Breast epithelium (tissue), 4 donors: ENCODE results near the gene TMEM179B. TPM values are rescaled to one million over a fixed set of nuclear protein-coding genes. Genes with fewer than 3 reads are reported as not detected.
A peak's percentile ranks its signal among the peaks of the same experiment; 100 is the strongest.

ENCODE experiments used
- DNase-seq, 2 donors: peaks; one replicate each; pipeline ENCODE4 v3.0.0-alpha.2; 2019; ENCODE audit warnings: low spot score in 2 of 2
- H3K27ac ChIP-seq, 2 donors: fragments of 200-600 bp; sonication (generic) in 1 of 2; one replicate each; pipeline ENCODE4 v1.5.1; 2016 to 2019; ENCODE audit warnings: mild to moderate bottlenecking in 1 of 2
- H3K27me3 ChIP-seq, 2 donors: fragments of 200-600 bp; sonication (generic) in 1 of 2; one replicate each; pipeline versions ENCODE4 v1.5.1 to v1.6.0; 2017 to 2019; ENCODE audit warnings: control low read depth in 1 of 2, mild to moderate bottlenecking in 1 of 2
- H3K36me3 ChIP-seq: fragments of 200-600 bp; one replicate; pipeline ENCODE4 v1.5.1; 2019
- H3K4me1 ChIP-seq, 2 donors: fragments of 200-600 bp; sonication (generic); one replicate each; pipeline ENCODE4 v1.5.1; 2016 to 2019; ENCODE audit warnings: control low read depth in 1 of 2
- H3K4me3 ChIP-seq, 3 donors: fragments of 200-600 bp; sonication (generic); 1 replicate in 2 of 3; 2 replicates in 1 of 3; pipeline ENCODE4 v1.5.1; 2016 to 2019; ENCODE audit warnings: mild to moderate bottlenecking in 3 of 3, moderate library complexity in 2 of 3
- H3K9me3 ChIP-seq, 2 donors: fragments of 200-600 bp; sonication (generic) in 1 of 2; one replicate each; pipeline ENCODE4 v1.5.1; 2016 to 2019; ENCODE audit warnings: control low read depth in 1 of 2
- CTCF ChIP-seq, 3 donors: fragments of 450-650 bp; IDR thresholded peaks; one replicate each; pipeline ENCODE4 v1.5.1; 2016 to 2017; ENCODE audit warnings: antibody characterized with exemption in 3 of 3, mild to moderate bottlenecking in 3 of 3, moderate library complexity in 3 of 3
- POLR2A ChIP-seq: fragments of 450-650 bp; IDR thresholded peaks from one replicate; pipeline ENCODE4 v1.6.1; 2016; ENCODE audit warnings: antibody characterized with exemption, mild to moderate bottlenecking, moderate library complexity
- POLR2AphosphoS5 ChIP-seq, 3 donors: sonication (generic); formaldehyde crosslinking; IDR thresholded peaks; one replicate each; pipeline ENCODE4 v1.6.1; 2017; ENCODE audit warnings: antibody characterized with exemption in 3 of 3
- intact Hi-C: fragments of 100-400 bp; cut with DNase I; formaldehyde crosslinking; loops from one replicate; pipeline ENCODE4 v1.15.1; 2023; ENCODE audit warnings: low total_unique reads
- total RNA-seq, 3 donors: library from RNA; depleted of rRNA; stranded (reverse); fragments of >200 nt; gene quantifications; one replicate each; pipeline ENCODE4 v1.1.0, GENCODE V29; 2016

TMEM179B gene
- total RNA-seq, 3 donors from 2014 or later, result 61.4 to 66.9 (median 64.9) TPM

GRCh38 chr11:62839050-62839945, 52.1 kb downstream of the TMEM179B start, which contains the start of gene WDR74:
TSS of gene WDR74 (minus strand) at chr11:62839590. CDS start at chr11:62839570, 20 bp downstream.
- intact Hi-C loops, result loop anchor here (10.0 kb wide), 1 partner anchor 54 kb away; the partner anchor contains the start of gene TMEM179B
- peak; percentile 92 to 99 (median 98) for TF ChIP-seq POLR2AphosphoS5 (IDR thresholded peaks at IDR 0.05)
- peak; percentile 85 for TF ChIP-seq POLR2A
- no peak for TF ChIP-seq CTCF (IDR thresholded peaks at IDR 0.05)

More at GRCh38 chr11:62839050-62839945, 52.1 kb downstream of the TMEM179B start, which contains the start of gene WDR74:
- Histone ChIP-seq H3K9me3 (no peaks in the 10 kb centered on the region), H3K27ac (peak within 1 kb of the TSS; percentile 96 to 99), H3K36me3 (no peaks in the 10 kb centered on the region), H3K4me3 (peak within 1 kb of the TSS; percentile 68 to 99 (median 91)), H3K4me1 (peaks cover 0 to 7% of the 10 kb centered on the region in 2 donors), H3K27me3 (no peaks in the 10 kb centered on the region)
- peak; percentile 86 to 90 for DNase-seq

Other genes starting within 250 kb of the TMEM179B start
- gene AHNAK, start 240.6 kb upstream of the TMEM179B start, total RNA-seq, result 1,000 to 10,000 TPM in 2 of 3 donors, 100 to 1,000 TPM in 1; 636 to 1,393 (median 1,040) TPM
- gene EEF1G, start 213.5 kb upstream of the TMEM179B start, total RNA-seq, result 1,000 to 10,000 TPM; 1,312 to 1,961 (median 1,794) TPM
- 10 to 100 TPM in 2 of 3 donors, 1 to 10 TPM in 1; 7.7 to 12.1 (median 10.7) TPM for gene TUT1, start 195.9 kb upstream of the TMEM179B start, total RNA-seq
- 10 to 100 TPM; 61.3 to 92.8 (median 85.5) TPM for gene MTA2, start 185.5 kb upstream of the TMEM179B start, total RNA-seq
- 10 to 100 TPM; 34.7 to 58.7 (median 35.7) TPM for gene EML3, start 174.6 kb upstream of the TMEM179B start, total RNA-seq
- gene ROM1, start 174.1 kb upstream of the TMEM179B start, total RNA-seq, result 10 to 100 TPM in 2 of 3 donors, 1 to 10 TPM in 1; 8.5 to 11.5 (median 11.0) TPM
- gene B3GAT3, start 165.4 kb upstream of the TMEM179B start, total RNA-seq, result 10 to 100 TPM; 19.0 to 38.0 (median 29.6) TPM
- 100 to 1,000 TPM; 114 to 116 (median 116) TPM for gene GANAB, start 140.8 kb upstream of the TMEM179B start, total RNA-seq
- 10 to 100 TPM; 14.6 to 19.0 (median 18.4) TPM for gene INTS5, start 134.1 kb upstream of the TMEM179B start, total RNA-seq
- gene C11orf98, start 122.2 kb upstream of the TMEM179B start, total RNA-seq, result 10 to 100 TPM; 22.9 to 42.9 (median 25.2) TPM
- gene CSKMT, start 122.1 kb upstream of the TMEM179B start, total RNA-seq, result 10 to 100 TPM in 1 of 3 donors, 1 to 10 TPM in 2; 5.4 to 16.1 (median 5.8) TPM
- 1 to 10 TPM; 7.4 to 9.8 (median 8.3) TPM for gene UQCC3, start 115.7 kb upstream of the TMEM179B start, total RNA-seq
- gene LBHD1, start 115.1 kb upstream of the TMEM179B start, total RNA-seq, result 1 to 10 TPM; 4.3 to 6.0 (median 5.6) TPM
- gene UBXN1, start 108.3 kb upstream of the TMEM179B start, total RNA-seq, result 100 to 1,000 TPM; 204 to 248 (median 239) TPM
- gene LRRN4CL, start 97.9 kb upstream of the TMEM179B start, total RNA-seq, result 10 to 100 TPM in 2 of 3 donors, 1 to 10 TPM in 1; 9.8 to 15.1 (median 13.6) TPM
- gene BSCL2, start 80.0 kb upstream of the TMEM179B start, total RNA-seq, result 10 to 100 TPM; 40.2 to 58.4 (median 54.1) TPM
- not detected for gene GNG3, start 79.7 kb upstream of the TMEM179B start, total RNA-seq
- 10 to 100 TPM; 22.3 to 24.5 (median 23.6) TPM for gene HNRNPUL2, start 59.9 kb upstream of the TMEM179B start, total RNA-seq
- gene TTC9C, start 58.9 kb upstream of the TMEM179B start, total RNA-seq, result 10 to 100 TPM; 19.2 to 26.2 (median 25.8) TPM
- gene ZBTB3, start 33.2 kb upstream of the TMEM179B start, total RNA-seq, result 1 to 10 TPM; 5.9 to 9.7 (median 9.0) TPM
- gene POLR2G, start 25.8 kb upstream of the TMEM179B start, total RNA-seq, result 10 to 100 TPM; 54.2 to 80.6 (median 65.5) TPM
- 10 to 100 TPM; 14.1 to 20.8 (median 20.5) TPM for gene TAF6L, start 16.0 kb upstream of the TMEM179B start, total RNA-seq
- 10 to 100 TPM; 26.9 to 34.1 (median 29.8) TPM for gene TMEM223, start 4.6 kb downstream of the TMEM179B start, total RNA-seq
- gene NXF1, start 18.0 kb downstream of the TMEM179B start, total RNA-seq, result 10 to 100 TPM; 74.9 to 89.3 (median 76.4) TPM
- gene STX5, start 44.6 kb downstream of the TMEM179B start, total RNA-seq, result 10 to 100 TPM; 30.8 to 42.3 (median 34.2) TPM
- gene TEX54, start 45.4 kb downstream of the TMEM179B start, total RNA-seq, result 1 to 10 TPM in 1 of 3 donors, not detected in 2; 1.6 TPM
- 10 to 100 TPM; 46.6 to 62.6 (median 48.7) TPM for gene WDR74, start 52.2 kb downstream of the TMEM179B start, total RNA-seq
- gene SLC3A2, start 93.5 kb downstream of the TMEM179B start, total RNA-seq, result 100 to 1,000 TPM; 147 to 214 (median 171) TPM
- gene CHRM1, start 134.0 kb downstream of the TMEM179B start, total RNA-seq, result 1 to 10 TPM in 1 of 3 donors, under 1 TPM in 1, not detected in 1; 0.88 to 1.3 TPM
- not detected for gene SLC22A6, start 197.6 kb downstream of the TMEM179B start, total RNA-seq
- not detected for gene SLC22A8, start 228.4 kb downstream of the TMEM179B start, total RNA-seq